ENCODE measurements around the gene CILP2.
A peak's percentile ranks its signal among the peaks of the same experiment; 100 is the strongest.

CILP2 gene

GRCh38 chr19:19502808-19503602 lies 35.1 kb upstream of the CILP2 start:
- peaks cover 4 to 96% of the 10 kb centered on the region in 2 experiments; a peak in 2 of 3 replicates for H3K36me3 ChIP-seq (ENCODE audit: control insufficient read depth in 2 of 2, insufficient read depth in 1 of 2, low read length in 2 of 2)

GRCh38 chr19:19504754-19505668 lies 33.1 kb upstream of the CILP2 start:
- H3K36me3 ChIP-seq (ENCODE audit: control insufficient read depth in 2 of 2, insufficient read depth in 1 of 2, low read length in 2 of 2) = peaks cover 4 to 76% of the 10 kb centered on the region in 2 experiments; a peak in 2 of 3 replicates
- TF ChIP-seq ZNF18 (tag by site-specific recombination; IDR thresholded peaks at IDR 0.05) (no peak), ZNF146 (tag by site-specific recombination; IDR thresholded peaks at IDR 0.05) (peak; percentile 91)
- no peaks in the 10 kb centered on the region for H3K4me1 ChIP-seq (ENCODE audit: control insufficient read depth, insufficient read depth, low read length)
- POLR2A ChIA-PET = interaction anchor here (0.6 to 1.5 kb wide), 2 partner anchors 11 to 18 kb away, joined by 3 to 6 read pairs; partner anchors contain the start of gene NDUFA13
- CTCF ChIA-PET = interaction anchor here (0.6 to 0.9 kb wide), 2 partner anchors 14 to 474 kb away, joined by 3 read pairs; no protein-coding TSS in a partner anchor
- no peak overlapping the region for H3K27ac ChIP-seq (ENCODE audit: extremely low read depth, low read depth, low read length)
- H3K9me3 ChIP-seq (ENCODE audit: control insufficient read depth, insufficient read depth, low read depth, low read length) = no peaks in the 10 kb centered on the region
- no peak overlapping the region for H3K4me3 ChIP-seq (ENCODE audit: low read depth, low read length)

More at GRCh38 chr19:19502808-19503602, 35.1 kb upstream of the CILP2 start:
- H3K4me3 ChIP-seq (ENCODE audit: low read depth, low read length) = no peak overlapping the region
- TF ChIP-seq ZNF133 (tag by site-specific recombination; IDR thresholded peaks at IDR 0.05) = peak; percentile 47; the same call in 1 of the 2 replicates
- TF ChIP-seq ZNF692 (tag by site-specific recombination; IDR thresholded peaks at IDR 0.05) = no peak
- H3K27ac ChIP-seq (ENCODE audit: extremely low read depth, low read depth, low read length) = no peak overlapping the region
- ChIA-PET CTCF (no interaction called here), POLR2A (no interaction called here)
- H3K9me3 ChIP-seq (ENCODE audit: control insufficient read depth, insufficient read depth, low read depth, low read length) = no peaks in the 10 kb centered on the region
- no peaks in the 10 kb centered on the region for H3K4me1 ChIP-seq (ENCODE audit: control insufficient read depth, insufficient read depth, low read length)

GRCh38 chr19:19505669-19506326 lies 32.3 kb upstream of the CILP2 start:
- peak; percentile 31; the same call in 1 of the 2 replicates for TF ChIP-seq ZFHX2 (tag by site-specific recombination; conservative IDR thresholded peaks at IDR 0.05)
- no peak for TF ChIP-seq IKZF3 (tag by site-specific recombination; IDR thresholded peaks at IDR 0.05)
- H3K36me3 ChIP-seq (ENCODE audit: control insufficient read depth in 2 of 2, insufficient read depth in 1 of 2, low read length in 2 of 2) = peaks cover 4 to 68% of the 10 kb centered on the region in 2 experiments; a peak in 2 of 3 replicates
- ChIA-PET CTCF (no interaction called here), POLR2A (interaction anchor here (1.5 kb wide), 1 partner anchor 10 kb away, joined by 3 read pairs; the partner anchor contains the start of gene NDUFA13)
- no peaks in the 10 kb centered on the region for H3K4me1 ChIP-seq (ENCODE audit: control insufficient read depth, insufficient read depth, low read length)
- H3K27ac ChIP-seq (ENCODE audit: extremely low read depth, low read depth, low read length) = no peak overlapping the region
- H3K9me3 ChIP-seq (ENCODE audit: control insufficient read depth, insufficient read depth, low read depth, low read length) = no peaks in the 10 kb centered on the region
- H3K4me3 ChIP-seq (ENCODE audit: low read depth, low read length) = no peak overlapping the region

- Histone ChIP-seq H3K36me3 (ENCODE audit: control insufficient read depth in 2 of 2, insufficient read depth in 1 of 2, low read length in 2 of 2) (peaks cover 4 to 60% of the 10 kb centered on the region in 2 experiments; a peak in 2 of 3 replicates), H3K4me3 (ENCODE audit: low read depth, low read length) (no peak overlapping the region), H3K27ac (ENCODE audit: extremely low read depth, low read depth, low read length) (no peak overlapping the region), H3K4me1 (ENCODE audit: control insufficient read depth, insufficient read depth, low read length) (no peaks in the 10 kb centered on the region), H3K9me3 (ENCODE audit: control insufficient read depth, insufficient read depth, low read depth, low read length) (no peaks in the 10 kb centered on the region)
- ChIA-PET POLR2A (interaction anchor here (1.3 kb wide), 1 partner anchor 142 kb away, joined by 3 read pairs; no protein-coding TSS in a partner anchor), CTCF (interaction anchor here (1.2 kb wide), 1 partner anchor 17 kb away, joined by 3 read pairs; no protein-coding TSS in a partner anchor)
- TF ChIP-seq ZBTB44 (tag by site-specific recombination; IDR thresholded peaks at IDR 0.05) = no peak
- no peak for TF ChIP-seq ZSCAN5A (tag by site-specific recombination; IDR thresholded peaks at IDR 0.05)
- TF ChIP-seq ZNF629 (tag by site-specific recombination; IDR thresholded peaks at IDR 0.05) = no peak
- TF ChIP-seq ZSCAN23 (tag by site-specific recombination; IDR thresholded peaks at IDR 0.05) = no peak
- TF ChIP-seq ZNF596 (tag by site-specific recombination; IDR thresholded peaks at IDR 0.05) = no peak
- no peak for TF ChIP-seq ZNF48 (tag by site-specific recombination; IDR thresholded peaks at IDR 0.05)
- TF ChIP-seq ZNF473 (tag by site-specific recombination; IDR thresholded peaks at IDR 0.05) = no peak
- no peak for TF ChIP-seq KLF17 (tag by site-specific recombination; IDR thresholded peaks at IDR 0.05)
These were observed 31.5 kb upstream of the CILP2 start for GRCh38 chr19:19506592-19506991.
